ENCODE results near the gene PPFIA1. TPM values are rescaled to one million over a fixed set of nuclear protein-coding genes. Genes with fewer than 3 reads are reported as not detected.

The PPFIA1 gene
- total and polyA plus RNA-seq, 2 of the 13 experiments (the other 11 are each of a cell fraction or from before 2014, with no cell fraction given) = 29.9 to 45.2 TPM

- no peak overlapping the region for H2AFZ ChIP-seq (ENCODE audit: low read length)
- H3K79me2 ChIP-seq (ENCODE audit: insufficient read depth, low read length) = peaks cover 22% of the 10 kb centered on the region
- H3K36me3 ChIP-seq (replicated peaks in 1 of 2; ENCODE audit: control insufficient read depth in 1 of 2, insufficient read depth in 2 of 2, low read length in 2 of 2) = peaks cover 1 to 17% of the 10 kb centered on the region in 2 experiments; a peak in 4 of 5 replicates
- no peak overlapping the region for H3K9ac ChIP-seq (ENCODE audit: insufficient read depth, low read depth, low read length)
- 95% methylated on average over 13 of the region's 15 CpGs for WGBS (ENCODE audit: low lambda C conversion rate)
- ChIA-PET POLR2A (no interaction called here), CTCF (ENCODE audit: low intra/inter-chr PET ratio, low total read pairs) (no interaction called here)
- DNase-seq (ENCODE audit: low spot score) (no peak), ATAC-seq (no peak), FAIRE-seq (no peak)
- peaks cover 13% of the 10 kb centered on the region for H3K4me1 ChIP-seq (ENCODE audit: insufficient read depth, low read length)
- TF ChIP-seq FOXA1 (IDR thresholded peaks at IDR 0.05) (no peak), FOXA1 (CRISPR knock-in tag; IDR thresholded peaks at IDR 0.05) (no peak), ZNF577 (CRISPR knock-in tag; IDR thresholded peaks at IDR 0.05; ENCODE audit: borderline replicate concordance, low read depth) (no peak), GABPA (IDR thresholded peaks at IDR 0.05; ENCODE audit: low read depth, low read length) (0 out of 2 replicates have a peak, but pooled peaks have one; percentile 4), GABPA (CRISPR knock-in tag; IDR thresholded peaks at IDR 0.05; ENCODE audit: low read depth) (no peak), MED8 (CRISPR knock-in tag; IDR thresholded peaks at IDR 0.05; ENCODE audit: insufficient replicate concordance) (no peak), ZNF775 (CRISPR knock-in tag; IDR thresholded peaks at IDR 0.05; ENCODE audit: borderline replicate concordance) (no peak), POLR2AphosphoS5 (IDR thresholded peaks at IDR 0.05; ENCODE audit: low read depth, low read length) (no peak)
- intact Hi-C loops (cut with micrococcal nuclease; ENCODE audit: unreplicated experiment) = loop anchor here (10.0 kb wide), 1 partner anchor 1100 kb away; the partner anchor contains the start of gene MYEOV
- H4K20me1 ChIP-seq (ENCODE audit: insufficient read depth, low read length) = no peaks in the 10 kb centered on the region
- no peak overlapping the region for H3K4me3 ChIP-seq (replicated peaks in 1 of 3; ENCODE audit: insufficient read depth in 1 of 3, low read depth in 2 of 3, low read length in 3 of 3)
- H3K4me2 ChIP-seq (ENCODE audit: low read depth, low read length) = no peak overlapping the region
- BruUV-seq (replicated peaks) = no TSS peak
- in situ Hi-C loops (cut with HindIII; ENCODE audit: extremely low pct_ligation_motif_present, low pct_unique_long_range_greater_than_20kb) = no loop called here
- H3K27me3 ChIP-seq (ENCODE audit: control insufficient read depth in 1 of 2, insufficient read depth in 2 of 2, low read length in 2 of 2) = no peaks in the 10 kb centered on the region; a peak in 1 of 5 replicates
- no peaks in the 10 kb centered on the region for H3K9me3 ChIP-seq (ENCODE audit: low read length)
- no peak overlapping the region for H3K27ac ChIP-seq (ENCODE audit: extremely low read length, insufficient read depth, low read length)
These were observed 123.9 kb downstream of the PPFIA1 start for GRCh38 chr11:70394211-70394950.

Measured in HepG2 (cell line).